GM19397 (cell line): ENCODE measurements around the gene MAP1LC3B2.
A peak's percentile ranks its signal among the peaks of the same experiment; 100 is the strongest.

Experiments used
- ATAC-seq: cut with Tn5 transposase; IDR thresholded peaks from one replicate; pipeline ENCODE4 v1.9.1; 2021; ENCODE audit warnings: mild to moderate bottlenecking, moderate library complexity; ENCODE audit not compliant: unreplicated experiment

MAP1LC3B2 gene

GRCh38 chr12:116559162-116559935 is at the start of gene MAP1LC3B2:
Gene MAP1LC3B2 (plus strand): TSS chr12:116559381. CDS start chr12:116575943, 16,562 bp downstream.
- peak; percentile 82 for ATAC-seq

GRCh38 chr12:116513944-116514343 is 45.2 kb upstream of the MAP1LC3B2 start:
- no peak for ATAC-seq

GRCh38 chr12:116515684-116516083 is 43.5 kb upstream of the MAP1LC3B2 start:
- no peak for ATAC-seq

GRCh38 chr12:116516657-116517056 is 42.5 kb upstream of the MAP1LC3B2 start:
- no peak for ATAC-seq

DNA sequence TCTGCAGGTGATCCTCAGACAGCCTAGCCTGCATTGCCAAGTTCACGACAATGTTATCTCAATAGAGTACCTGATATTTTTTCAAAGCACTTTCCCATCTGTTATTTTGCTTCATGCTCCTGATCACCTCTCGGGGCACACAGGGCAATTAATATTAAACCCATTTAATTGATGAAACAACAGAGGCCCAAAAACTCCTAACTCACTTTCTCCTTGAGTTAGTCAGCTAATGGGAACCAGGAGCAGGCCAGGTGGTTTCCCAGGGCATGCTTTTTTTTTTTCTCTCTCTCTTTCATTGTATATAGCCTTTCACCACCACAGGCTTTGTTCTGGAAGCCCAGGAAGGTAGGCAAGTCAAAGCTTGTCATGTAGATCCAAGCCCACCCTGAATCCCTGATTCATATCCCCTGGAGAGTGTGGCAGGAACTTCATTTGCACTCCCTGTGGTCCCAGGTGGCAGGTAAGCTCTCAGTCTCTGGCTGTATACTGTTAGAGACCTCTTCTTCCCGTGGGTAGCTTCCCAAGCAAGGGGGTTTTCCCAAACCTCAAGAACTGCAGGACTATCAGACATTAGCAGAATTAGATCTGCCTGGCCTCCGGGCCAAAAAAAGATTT is 41.6 kb upstream of the MAP1LC3B2 start:
- no peak for ATAC-seq

DNA sequence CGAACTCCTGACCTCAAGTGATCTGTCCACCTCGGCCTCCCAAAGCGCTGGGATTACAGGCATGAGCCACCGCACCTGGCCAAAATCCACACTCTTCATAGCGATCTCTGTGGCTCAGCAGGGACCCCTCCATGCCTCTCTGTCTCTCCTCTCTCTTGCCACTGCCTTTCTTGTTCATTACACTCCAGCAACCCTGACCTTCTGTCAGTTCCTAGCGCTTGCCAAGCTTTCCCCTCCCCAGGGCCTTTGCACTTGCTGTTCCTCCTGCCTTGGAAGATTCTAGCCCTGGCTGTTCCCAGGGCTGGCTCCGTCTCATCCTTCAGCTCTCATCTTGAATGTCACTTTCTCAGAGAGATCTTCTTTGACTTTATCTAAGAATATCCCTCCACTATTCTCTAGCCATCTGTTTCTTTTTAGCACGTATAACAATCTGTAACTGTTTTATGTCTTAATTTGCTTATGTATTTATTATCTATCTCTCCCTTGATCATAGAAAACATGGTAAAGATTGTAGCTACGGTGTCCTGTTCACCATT is 38.9 kb upstream of the MAP1LC3B2 start:
- ATAC-seq, result no peak

GRCh38 chr12:116520801-116521471 is 38.2 kb upstream of the MAP1LC3B2 start:
- no peak for ATAC-seq

DNA sequence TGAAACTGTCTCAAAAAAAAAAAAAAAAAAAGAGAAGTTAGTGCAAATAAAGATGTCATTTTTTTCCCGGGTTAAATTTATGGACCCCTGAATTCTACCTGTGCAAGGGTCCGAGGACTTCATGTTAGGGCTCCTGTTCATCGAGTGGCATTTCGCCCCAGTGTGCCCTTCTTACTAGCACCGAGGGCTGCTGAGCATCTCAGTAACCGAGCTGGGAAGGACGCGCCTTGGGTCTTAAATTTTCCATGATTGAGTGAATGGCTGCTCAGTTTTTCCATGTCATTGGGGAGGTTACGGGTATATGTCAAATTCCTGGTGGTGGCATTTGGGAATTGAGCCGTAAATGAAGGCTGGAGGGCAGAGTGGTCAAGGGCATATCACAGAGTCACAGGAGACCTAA is 34.9 kb upstream of the MAP1LC3B2 start:
- ATAC-seq, result no peak

- no peak for ATAC-seq
These were observed 34.2 kb upstream of the MAP1LC3B2 start for GRCh38 chr12:116524964-116525379.

GRCh38 chr12:116525418-116526001 is 33.7 kb upstream of the MAP1LC3B2 start:
- ATAC-seq, result no peak

GRCh38 chr12:116528065-116528464 is 31.1 kb upstream of the MAP1LC3B2 start:
- ATAC-seq, result no peak

- no peak for ATAC-seq
These were observed 30.7 kb upstream of the MAP1LC3B2 start for GRCh38 chr12:116528498-116528897.

GRCh38 chr12:116529048-116529447 is 30.1 kb upstream of the MAP1LC3B2 start:
- ATAC-seq, result no peak

GRCh38 chr12:116529686-116530085 is 29.5 kb upstream of the MAP1LC3B2 start:
- ATAC-seq, result no peak

GRCh38 chr12:116532428-116532827 is 26.8 kb upstream of the MAP1LC3B2 start:
- no peak for ATAC-seq

GRCh38 chr12:116532986-116533342 is 26.2 kb upstream of the MAP1LC3B2 start:
- no peak for ATAC-seq

- peak; percentile 51 for ATAC-seq
These were observed 25.6 kb upstream of the MAP1LC3B2 start for GRCh38 chr12:116533343-116534251.

- no peak for ATAC-seq
These were observed 24.7 kb upstream of the MAP1LC3B2 start for GRCh38 chr12:116534311-116535121.

- ATAC-seq, result no peak
These were observed 23.9 kb upstream of the MAP1LC3B2 start for GRCh38 chr12:116535241-116535640.
